Left ventricle myocardium inferior (tissue), 1 donor: ENCODE measurements around the gene FAM76A. TPM values are rescaled to one million over a fixed set of nuclear protein-coding genes. Genes with fewer than 3 reads are reported as not detected.

ENCODE experiments used
- DNase-seq: peaks from one replicate; pipeline ENCODE4 v3.0.0-alpha.2; 2020
- H3K27ac ChIP-seq: fragments of 200-600 bp; replicated peaks from 2 replicates; pipeline ENCODE4 v1.8.0; 2021
- H3K27me3 ChIP-seq: fragments of 200-600 bp; 2 replicates; pipeline ENCODE4 v1.8.0; 2021; ENCODE audit warnings: low read depth
- H3K36me3 ChIP-seq: fragments of 200-600 bp; 2 replicates; pipeline ENCODE4 v1.8.0; 2021
- H3K4me1 ChIP-seq: fragments of 200-600 bp; 2 replicates; pipeline ENCODE4 v1.8.0; 2021
- H3K4me3 ChIP-seq: fragments of 200-600 bp; 2 replicates; pipeline ENCODE4 v1.8.0; 2021; ENCODE audit warnings: mild to moderate bottlenecking, moderate library complexity
- H3K9me3 ChIP-seq: fragments of 200-600 bp; replicated peaks from 2 replicates; pipeline ENCODE4 v1.8.0; 2021
- intact Hi-C: fragments of 100-400 bp; cut with micrococcal nuclease; formaldehyde crosslinking; loops from one replicate; pipeline ENCODE4 v1.11.0; 2022
- total RNA-seq: library from RNA; stranded (reverse); fragmentation: NEBNext Ultra II Directional; extraction: Animal tissue kit (Norgen Biotek cat#: 25700); gene quantifications from one replicate; pipeline ENCODE4 v1.2.1, GENCODE V29; 2021
- TF ChIP-seq, protein P1 (sequence below): fragments of 200-600 bp; IDR thresholded peaks from 2 replicates; pipeline ENCODE4 v1.8.0; 2021; ENCODE audit warnings: antibody characterized with exemption, mild to moderate bottlenecking, borderline replicate concordance
- donor health status: DM: no; HTN: yes; CAD: no; lungs with severe emphysema.

FAM76A gene
- total RNA-seq, 1 donor from 2014 or later = 9.9 TPM

DNA sequence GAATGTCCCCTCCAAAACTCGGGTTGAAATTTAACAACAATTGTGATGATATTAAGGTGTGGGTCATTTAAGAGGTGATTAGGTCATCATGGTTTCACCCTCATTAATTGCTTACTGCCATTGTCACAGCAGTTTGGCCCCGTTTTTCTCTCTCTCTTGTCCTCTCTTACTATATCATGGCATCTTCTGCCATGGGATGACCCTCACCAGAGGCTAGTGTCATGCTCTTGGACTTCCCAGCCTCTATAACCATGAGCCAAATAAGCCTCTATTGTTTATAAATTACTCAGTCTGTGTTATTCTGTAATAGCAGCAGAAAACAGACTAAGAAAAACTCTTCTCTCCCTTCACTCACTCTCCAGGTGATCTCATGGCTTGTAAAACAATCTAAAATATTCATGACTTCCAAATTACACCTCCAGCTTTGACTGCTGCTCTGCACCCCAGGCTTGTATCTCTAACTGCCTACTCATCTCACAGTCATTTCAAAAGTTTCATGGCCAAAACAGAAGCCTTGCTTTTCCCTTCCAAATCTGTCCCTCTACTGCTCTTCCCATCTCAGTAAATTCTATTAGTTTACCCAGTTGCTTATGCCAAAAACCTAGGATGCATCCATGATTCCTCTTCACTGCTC lies 9.4 kb upstream of the FAM76A start:
- peaks cover 11% of the 10 kb centered on the region for H3K9me3 ChIP-seq
- H3K27ac ChIP-seq = no peak overlapping the region
- TF ChIP-seq, protein P1, sequence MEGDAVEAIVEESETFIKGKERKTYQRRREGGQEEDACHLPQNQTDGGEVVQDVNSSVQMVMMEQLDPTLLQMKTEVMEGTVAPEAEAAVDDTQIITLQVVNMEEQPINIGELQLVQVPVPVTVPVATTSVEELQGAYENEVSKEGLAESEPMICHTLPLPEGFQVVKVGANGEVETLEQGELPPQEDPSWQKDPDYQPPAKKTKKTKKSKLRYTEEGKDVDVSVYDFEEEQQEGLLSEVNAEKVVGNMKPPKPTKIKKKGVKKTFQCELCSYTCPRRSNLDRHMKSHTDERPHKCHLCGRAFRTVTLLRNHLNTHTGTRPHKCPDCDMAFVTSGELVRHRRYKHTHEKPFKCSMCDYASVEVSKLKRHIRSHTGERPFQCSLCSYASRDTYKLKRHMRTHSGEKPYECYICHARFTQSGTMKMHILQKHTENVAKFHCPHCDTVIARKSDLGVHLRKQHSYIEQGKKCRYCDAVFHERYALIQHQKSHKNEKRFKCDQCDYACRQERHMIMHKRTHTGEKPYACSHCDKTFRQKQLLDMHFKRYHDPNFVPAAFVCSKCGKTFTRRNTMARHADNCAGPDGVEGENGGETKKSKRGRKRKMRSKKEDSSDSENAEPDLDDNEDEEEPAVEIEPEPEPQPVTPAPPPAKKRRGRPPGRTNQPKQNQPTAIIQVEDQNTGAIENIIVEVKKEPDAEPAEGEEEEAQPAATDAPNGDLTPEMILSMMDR = no peak
- H3K4me1 ChIP-seq = no peaks in the 10 kb centered on the region
- no peak for DNase-seq
- H3K27me3 ChIP-seq = peaks cover 13% of the 10 kb centered on the region
- no peak overlapping the region for H3K4me3 ChIP-seq
- intact Hi-C loops = no loop called here
- no peaks in the 10 kb centered on the region for H3K36me3 ChIP-seq

GRCh38 chr1:27719286-27720251 lies 6.2 kb upstream of the FAM76A start:
- Histone ChIP-seq H3K27me3 (peaks cover 13% of the 10 kb centered on the region), H3K27ac (no peak overlapping the region), H3K36me3 (no peaks in the 10 kb centered on the region), H3K9me3 (peaks cover 11% of the 10 kb centered on the region), H3K4me3 (no peak overlapping the region), H3K4me1 (no peaks in the 10 kb centered on the region)
- intact Hi-C loops = no loop called here
- no peak for DNase-seq
- TF ChIP-seq, protein P1 = no peak

DNA sequence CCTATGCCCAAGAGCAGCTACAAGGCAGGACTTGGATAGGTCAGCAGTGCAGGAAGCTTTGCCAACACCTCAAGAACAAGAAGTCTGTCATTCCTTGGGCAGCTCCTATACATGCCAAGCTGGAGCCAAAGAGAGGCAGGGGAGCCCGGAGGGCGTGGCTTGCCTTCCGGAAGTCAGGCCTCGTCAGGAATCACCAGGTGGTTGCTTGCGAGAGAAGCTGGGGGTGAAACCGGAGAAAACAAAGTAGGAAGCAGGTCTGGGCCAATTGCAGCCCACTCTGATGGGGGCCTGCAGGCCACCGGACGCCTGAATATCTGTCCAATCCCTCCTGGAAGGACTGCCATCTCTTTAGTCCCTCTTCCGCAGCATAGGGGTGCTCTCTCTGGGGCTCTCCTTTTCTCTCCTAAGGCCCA lies 794 bp upstream of the FAM76A start:
- peak overlapping the region; percentile 83 for H3K4me3 ChIP-seq
- intact Hi-C loops = no loop called here
- H3K27ac ChIP-seq = peak overlapping the region; percentile 94
- peaks cover 25% of the 10 kb centered on the region for H3K4me1 ChIP-seq
- H3K36me3 ChIP-seq = peaks cover 15% of the 10 kb centered on the region
- H3K27me3 ChIP-seq = no peaks in the 10 kb centered on the region
- DNase-seq = peak; percentile 18
- H3K9me3 ChIP-seq = no peaks in the 10 kb centered on the region
- TF ChIP-seq, protein P1 = no peak

- Histone ChIP-seq H3K27me3 (no peaks in the 10 kb centered on the region), H3K9me3 (no peaks in the 10 kb centered on the region), H3K36me3 (peaks cover 24% of the 10 kb centered on the region), H3K4me3 (peak overlapping the region; percentile 83), H3K27ac (peak overlapping the region; percentile 94), H3K4me1 (peaks cover 25% of the 10 kb centered on the region)
- TF ChIP-seq, protein P1 = no peak
- peak; percentile 53 for DNase-seq
- intact Hi-C loops = no loop called here
Measured at GRCh38 chr1:27726173-27727044, 648 bp downstream of the FAM76A start.

GRCh38 chr1:27727126-27727525 lies 1.4 kb downstream of the FAM76A start:
- DNase-seq = no peak
- H3K27me3 ChIP-seq = no peaks in the 10 kb centered on the region
- intact Hi-C loops = no loop called here
- H3K27ac ChIP-seq = no peak overlapping the region
- H3K4me1 ChIP-seq = peaks cover 25% of the 10 kb centered on the region
- H3K9me3 ChIP-seq = no peaks in the 10 kb centered on the region
- TF ChIP-seq, protein P1 = no peak
- peaks cover 30% of the 10 kb centered on the region for H3K36me3 ChIP-seq
- peak overlapping the region; percentile 83 for H3K4me3 ChIP-seq
